ENCODE results near the gene KCNE4.

GRCh38 chr2:223020971-223021675, 30.9 kb upstream of the KCNE4 start:
- TF ChIP-seq ATF3 (IDR thresholded peaks at IDR 0.05) (no peak), CTCF (IDR thresholded peaks at IDR 0.05; ENCODE audit: low read depth, low read length, missing input control) (no peak), SP1 (IDR thresholded peaks at IDR 0.05) (no peak), MAX (IDR thresholded peaks at IDR 0.05) (no peak), YY1 (IDR thresholded peaks at IDR 0.05) (no peak), TAF1 (conservative IDR thresholded peaks at IDR 0.05) (no peak), ZBTB33 (IDR thresholded peaks at IDR 0.05) (no peak), REST (IDR thresholded peaks at IDR 0.05) (no peak), RAD21 (IDR thresholded peaks at IDR 0.05) (no peak), FOXA1 (IDR thresholded peaks at IDR 0.05) (no peak)

Data from liver (tissue), 3 donors.